ENCODE results near the gene USF3.

USF3 gene

DNA sequence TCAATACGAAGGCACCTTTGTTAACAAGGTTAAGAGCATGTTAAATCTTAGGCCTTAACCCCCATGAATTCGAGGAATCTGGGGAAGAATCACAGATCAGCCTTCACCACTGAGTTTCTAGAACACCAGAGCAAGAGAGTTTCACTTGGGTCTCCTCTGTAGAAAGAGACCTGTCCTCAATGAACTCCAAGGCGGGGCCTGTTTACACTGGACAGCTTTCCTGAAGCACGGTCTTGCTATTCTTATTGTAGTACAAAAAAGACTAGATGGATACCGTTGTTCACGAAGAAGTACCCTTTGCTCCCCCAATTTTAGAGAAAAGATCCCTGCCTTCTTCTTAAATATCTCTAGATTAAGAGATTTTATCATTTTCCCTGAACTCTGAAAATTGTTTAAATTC, 64.9 kb downstream of the USF3 start:
- TF ChIP-seq, protein P1, sequence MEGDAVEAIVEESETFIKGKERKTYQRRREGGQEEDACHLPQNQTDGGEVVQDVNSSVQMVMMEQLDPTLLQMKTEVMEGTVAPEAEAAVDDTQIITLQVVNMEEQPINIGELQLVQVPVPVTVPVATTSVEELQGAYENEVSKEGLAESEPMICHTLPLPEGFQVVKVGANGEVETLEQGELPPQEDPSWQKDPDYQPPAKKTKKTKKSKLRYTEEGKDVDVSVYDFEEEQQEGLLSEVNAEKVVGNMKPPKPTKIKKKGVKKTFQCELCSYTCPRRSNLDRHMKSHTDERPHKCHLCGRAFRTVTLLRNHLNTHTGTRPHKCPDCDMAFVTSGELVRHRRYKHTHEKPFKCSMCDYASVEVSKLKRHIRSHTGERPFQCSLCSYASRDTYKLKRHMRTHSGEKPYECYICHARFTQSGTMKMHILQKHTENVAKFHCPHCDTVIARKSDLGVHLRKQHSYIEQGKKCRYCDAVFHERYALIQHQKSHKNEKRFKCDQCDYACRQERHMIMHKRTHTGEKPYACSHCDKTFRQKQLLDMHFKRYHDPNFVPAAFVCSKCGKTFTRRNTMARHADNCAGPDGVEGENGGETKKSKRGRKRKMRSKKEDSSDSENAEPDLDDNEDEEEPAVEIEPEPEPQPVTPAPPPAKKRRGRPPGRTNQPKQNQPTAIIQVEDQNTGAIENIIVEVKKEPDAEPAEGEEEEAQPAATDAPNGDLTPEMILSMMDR (IDR thresholded peaks at IDR 0.05; ENCODE audit: low read depth, low read length, missing control alignments), result no peak
- no peak overlapping the region for H3K4me3 ChIP-seq (ENCODE audit: low read depth, low read length)
- in situ Hi-C loops (cut with HindIII; ENCODE audit: low sequenced_read_pairs), result no loop called here
- DNase-seq (ENCODE audit: low read depth), result no peak

DNA sequence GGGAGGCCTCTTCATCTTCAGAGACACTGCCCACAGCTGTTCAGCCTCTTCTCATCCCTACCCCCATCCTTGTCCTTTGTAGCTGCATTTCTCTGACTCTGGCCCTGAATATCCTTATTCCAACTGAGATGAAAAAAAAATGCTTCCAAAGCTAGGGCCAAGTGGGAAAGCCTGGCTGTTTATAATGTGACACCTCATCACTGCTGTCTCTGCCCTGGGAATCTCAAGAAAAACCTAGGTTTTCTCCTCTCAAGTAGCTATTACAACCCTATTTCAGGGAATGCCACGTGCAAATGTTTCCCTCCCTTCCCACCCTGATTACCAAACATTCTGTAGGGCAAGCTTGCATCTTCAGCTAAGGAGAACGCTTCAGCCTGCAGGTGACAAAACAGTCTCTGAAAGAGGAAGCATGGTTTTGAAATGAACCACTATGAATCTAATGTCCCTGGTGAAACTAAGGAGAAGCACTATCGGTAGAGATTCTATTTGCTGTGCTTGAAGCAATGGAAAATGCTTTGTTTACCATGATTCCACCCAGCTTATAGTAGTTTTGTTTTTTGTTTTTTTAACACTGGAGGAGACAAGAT, 65.4 kb downstream of the USF3 start:
- DNase-seq (ENCODE audit: low read depth), result no peak
- no peak overlapping the region for H3K4me3 ChIP-seq (ENCODE audit: low read depth, low read length)
- TF ChIP-seq, protein P1 (IDR thresholded peaks at IDR 0.05; ENCODE audit: low read depth, low read length, missing control alignments), result no peak
- in situ Hi-C loops (cut with HindIII; ENCODE audit: low sequenced_read_pairs), result no loop called here

DNA sequence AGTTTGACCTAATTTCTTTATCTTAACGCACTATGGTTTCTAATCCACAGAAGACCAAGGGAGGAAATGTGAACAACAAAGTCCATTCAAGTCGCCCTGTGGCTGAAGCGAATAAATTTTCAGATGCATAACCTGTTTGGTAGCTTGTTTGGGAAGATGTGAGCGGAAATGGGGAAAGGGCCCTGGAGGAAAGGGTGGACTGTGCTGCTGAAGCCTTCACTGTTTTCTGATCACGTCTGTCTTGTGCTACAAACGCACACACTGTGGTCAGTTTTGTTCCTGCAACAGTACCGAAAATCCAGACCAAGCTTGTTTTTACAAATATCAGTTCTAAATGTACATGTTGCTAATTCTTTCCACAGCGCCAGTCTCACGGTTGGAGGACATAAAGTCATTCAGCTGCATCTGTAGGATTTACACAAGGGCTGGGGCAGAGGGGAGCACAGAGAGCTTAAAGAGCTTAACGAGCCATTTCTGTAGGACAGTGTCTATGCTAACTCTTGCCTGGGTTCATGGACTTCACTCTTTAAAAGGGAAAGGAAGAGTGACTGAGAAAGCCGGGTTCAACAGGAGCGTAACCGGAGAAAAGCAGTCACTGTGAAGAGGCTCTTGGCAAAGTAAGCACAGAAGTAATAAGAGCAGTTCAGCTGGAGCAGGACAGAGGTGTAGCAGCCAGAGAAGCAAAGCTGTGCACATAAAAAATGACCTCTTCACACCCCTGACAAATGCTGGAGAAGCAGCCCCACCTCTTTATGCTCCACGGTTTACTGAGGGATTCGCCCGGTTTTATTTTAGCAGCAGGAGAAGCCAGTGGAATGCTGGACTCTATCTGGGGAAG, 66.6 kb downstream of the USF3 start:
- H3K4me3 ChIP-seq (ENCODE audit: low read depth, low read length), result no peak overlapping the region
- DNase-seq (ENCODE audit: low read depth), result no peak
- TF ChIP-seq, protein P1 (IDR thresholded peaks at IDR 0.05; ENCODE audit: low read depth, low read length, missing control alignments), result no peak
- in situ Hi-C loops (cut with HindIII; ENCODE audit: low sequenced_read_pairs), result no loop called here

DNA sequence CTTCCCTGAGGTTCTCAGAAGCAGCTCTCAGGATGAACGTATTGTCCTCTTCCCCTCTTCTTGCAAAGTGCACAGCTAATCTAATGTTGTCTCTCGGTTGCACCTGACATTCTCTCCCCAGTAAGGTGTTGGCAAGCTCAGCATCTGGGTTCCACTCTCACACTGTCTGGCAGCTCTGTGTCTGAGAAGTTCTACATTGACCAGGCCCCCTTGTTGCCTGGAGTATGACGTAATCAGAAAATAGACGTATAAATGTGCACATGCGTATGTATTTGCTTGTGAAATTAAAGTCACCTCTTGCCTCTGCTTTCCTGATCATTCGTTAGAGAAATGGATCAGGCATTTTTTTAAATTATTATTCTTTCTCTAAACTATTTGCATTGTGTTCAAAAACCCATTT, 67.7 kb downstream of the USF3 start:
- H3K4me3 ChIP-seq (ENCODE audit: low read depth, low read length), result no peak overlapping the region
- TF ChIP-seq, protein P1 (IDR thresholded peaks at IDR 0.05; ENCODE audit: low read depth, low read length, missing control alignments), result no peak
- in situ Hi-C loops (cut with HindIII; ENCODE audit: low sequenced_read_pairs), result no loop called here
- DNase-seq (ENCODE audit: low read depth), result no peak

DNA sequence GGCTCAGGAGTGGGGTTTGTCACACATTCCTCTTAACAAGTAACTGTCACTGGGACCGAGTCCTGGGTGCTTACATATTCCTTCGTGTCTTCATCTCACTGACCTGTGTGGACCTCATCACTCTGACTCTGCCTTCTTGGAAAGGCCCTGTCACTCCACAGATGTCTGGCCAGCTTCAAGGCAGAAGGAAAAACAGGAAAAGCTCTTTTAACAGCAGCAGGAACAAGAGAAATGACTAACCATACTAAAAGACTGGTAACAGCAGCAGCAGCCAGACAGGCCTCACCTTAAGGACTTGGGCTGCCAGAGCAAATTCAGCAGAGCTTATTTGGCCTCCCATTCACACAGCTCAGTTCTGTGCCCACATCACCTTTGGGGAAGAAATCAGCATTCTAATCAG, 68.1 kb downstream of the USF3 start:
- no peak overlapping the region for H3K4me3 ChIP-seq (ENCODE audit: low read depth, low read length)
- in situ Hi-C loops (cut with HindIII; ENCODE audit: low sequenced_read_pairs), result no loop called here
- no peak for DNase-seq (ENCODE audit: low read depth)
- TF ChIP-seq, protein P1 (IDR thresholded peaks at IDR 0.05; ENCODE audit: low read depth, low read length, missing control alignments), result no peak

DNA sequence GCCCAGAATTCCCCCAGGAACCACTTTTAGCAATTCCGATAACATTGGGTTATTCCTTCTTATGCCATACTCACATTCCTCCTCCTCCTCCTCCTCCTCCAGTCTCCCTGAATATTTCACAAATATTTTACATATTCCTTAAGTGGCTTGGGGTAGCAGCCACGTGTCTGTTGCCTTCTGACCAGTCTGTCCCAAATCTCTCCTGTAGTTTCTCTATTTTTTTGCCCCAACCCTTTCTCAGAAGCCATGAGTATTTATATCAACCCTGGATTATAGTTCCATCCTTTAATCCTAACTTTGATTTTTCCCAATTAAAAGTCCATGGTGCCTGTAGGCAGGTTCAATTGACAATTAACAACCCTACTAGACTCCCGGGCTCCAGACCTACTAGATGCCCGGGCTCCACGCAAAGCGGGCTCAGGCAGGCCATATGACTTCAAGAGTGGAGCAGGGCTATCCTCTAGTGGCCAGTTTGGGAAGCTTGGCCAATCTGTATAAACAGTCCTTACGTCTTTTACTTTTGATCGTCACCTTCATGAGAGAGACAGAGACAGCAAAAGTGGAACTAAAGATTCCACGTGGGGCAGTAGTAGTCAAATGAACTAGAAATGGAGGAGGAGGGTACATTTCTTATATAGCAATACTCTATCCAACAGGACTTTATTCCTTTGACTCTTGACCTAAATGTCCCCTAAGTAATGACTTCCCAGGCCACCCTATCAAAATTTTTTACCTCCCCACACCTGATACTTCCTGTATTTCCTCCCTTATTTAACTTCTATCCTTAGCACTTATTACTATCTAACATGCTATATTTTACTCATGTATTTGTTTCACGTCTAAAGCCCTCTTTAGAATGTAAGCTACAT, 69.7 kb downstream of the USF3 start:
- TF ChIP-seq, protein P1 (IDR thresholded peaks at IDR 0.05; ENCODE audit: low read depth, low read length, missing control alignments), result peak; percentile 99
- no peak overlapping the region for H3K4me3 ChIP-seq (ENCODE audit: low read depth, low read length)
- in situ Hi-C loops (cut with HindIII; ENCODE audit: low sequenced_read_pairs), result no loop called here
- peak; percentile 37 for DNase-seq (ENCODE audit: low read depth)

All from astrocyte of the cerebellum (primary cell).